Measurements from ENCODE around the gene TCF4.

TCF4 gene

DNA sequence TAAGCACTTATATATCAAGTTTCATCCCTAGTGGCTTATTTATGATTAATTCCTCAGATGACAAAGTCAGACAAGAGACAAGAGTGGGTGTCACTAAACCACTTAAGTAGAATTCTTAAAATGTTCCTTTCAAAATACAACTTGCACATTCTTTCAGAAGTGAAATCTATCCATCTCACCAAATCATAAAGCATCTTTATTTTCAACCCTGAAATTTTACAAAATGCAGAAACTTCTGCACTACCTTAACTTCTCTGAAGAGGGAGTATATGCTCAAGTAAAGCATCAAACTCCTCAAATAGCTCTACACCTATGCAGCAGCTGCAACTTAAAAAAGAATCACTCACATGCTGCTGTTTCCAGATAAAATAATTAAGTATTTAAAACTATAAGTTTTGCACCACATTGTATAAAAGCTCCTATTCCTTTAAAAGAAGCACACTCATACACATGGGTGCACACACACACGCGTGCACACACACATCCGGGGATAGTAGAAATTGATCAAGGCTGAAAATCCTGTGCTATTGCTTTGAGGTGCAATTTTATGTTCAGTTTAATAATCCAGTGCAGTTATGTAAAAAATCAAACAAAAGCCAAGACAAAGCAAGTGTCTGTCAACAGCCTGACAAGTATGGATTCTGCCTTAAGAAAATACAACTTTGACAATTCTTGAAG lies 244.5 kb downstream of the TCF4 start:
- no peak for DNase-seq

DNA sequence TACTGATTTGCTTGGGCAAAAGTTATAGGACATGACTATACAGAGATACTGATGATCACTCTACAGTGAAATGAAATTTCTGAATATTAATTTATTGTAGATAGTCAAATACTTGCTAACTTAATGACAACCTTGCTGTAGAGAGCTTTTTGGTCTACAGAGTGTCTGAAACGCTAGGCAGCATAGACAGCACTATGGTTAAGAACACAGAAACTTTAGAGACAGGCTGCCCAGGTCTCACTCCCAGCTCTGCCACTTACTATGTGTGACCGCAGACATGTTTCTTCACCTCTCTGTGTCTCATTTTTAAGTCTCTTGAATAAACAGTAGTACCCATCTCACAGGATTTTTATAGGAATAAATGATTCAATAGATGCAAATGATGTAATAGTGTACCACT lies 247.0 kb downstream of the TCF4 start:
- no peak for DNase-seq

DNA sequence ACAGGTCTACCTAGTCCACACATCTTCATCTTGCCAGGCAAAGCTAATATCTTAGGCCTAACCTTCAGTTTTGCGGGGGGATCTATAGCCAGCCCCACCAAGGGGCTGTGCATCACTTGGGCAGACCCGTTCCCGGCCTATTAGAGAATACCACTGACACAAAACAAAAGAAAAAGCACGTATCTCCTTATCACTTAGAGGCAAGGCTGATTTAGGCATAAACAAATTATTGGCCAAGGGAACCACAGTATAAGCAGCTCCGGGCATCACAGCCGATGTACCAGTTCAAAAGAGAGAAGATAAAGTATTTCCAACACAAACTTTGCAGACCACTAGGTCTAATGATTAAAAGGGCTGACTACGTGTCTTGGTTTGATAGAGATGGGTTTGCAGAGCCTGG lies 248.0 kb downstream of the TCF4 start:
- DNase-seq, result no peak

DNA sequence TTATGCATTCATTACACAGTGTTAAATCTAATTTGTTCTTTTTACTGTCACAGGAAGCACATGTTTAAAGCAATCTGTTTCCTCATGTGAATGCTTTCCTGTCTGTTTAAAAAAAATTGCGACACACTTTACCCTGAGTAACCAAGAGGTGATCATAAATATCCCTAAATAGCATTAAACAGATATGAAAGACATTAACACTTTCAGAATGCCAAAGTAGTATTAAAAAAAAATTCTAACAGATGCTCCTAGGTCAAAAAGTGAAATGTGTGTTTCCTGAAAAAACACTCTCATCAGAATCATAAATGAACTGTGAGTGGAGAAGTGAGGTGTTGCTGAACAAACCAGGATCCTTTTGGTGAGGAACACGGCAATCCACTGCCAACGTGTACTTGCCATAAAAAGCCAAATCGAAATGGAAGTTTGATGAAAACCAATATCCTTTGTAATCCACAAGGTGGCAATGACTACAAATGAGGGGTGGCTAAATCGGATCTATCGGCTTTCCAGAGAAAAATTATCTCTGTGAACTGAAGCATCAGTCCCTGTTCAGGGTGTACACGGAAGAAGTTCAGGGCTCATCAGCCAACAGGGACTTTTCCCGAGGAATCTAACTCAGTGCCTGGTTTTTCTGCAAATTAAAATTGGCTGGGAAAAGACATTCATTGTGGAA lies 248.9 kb downstream of the TCF4 start:
- no peak for DNase-seq

DNA sequence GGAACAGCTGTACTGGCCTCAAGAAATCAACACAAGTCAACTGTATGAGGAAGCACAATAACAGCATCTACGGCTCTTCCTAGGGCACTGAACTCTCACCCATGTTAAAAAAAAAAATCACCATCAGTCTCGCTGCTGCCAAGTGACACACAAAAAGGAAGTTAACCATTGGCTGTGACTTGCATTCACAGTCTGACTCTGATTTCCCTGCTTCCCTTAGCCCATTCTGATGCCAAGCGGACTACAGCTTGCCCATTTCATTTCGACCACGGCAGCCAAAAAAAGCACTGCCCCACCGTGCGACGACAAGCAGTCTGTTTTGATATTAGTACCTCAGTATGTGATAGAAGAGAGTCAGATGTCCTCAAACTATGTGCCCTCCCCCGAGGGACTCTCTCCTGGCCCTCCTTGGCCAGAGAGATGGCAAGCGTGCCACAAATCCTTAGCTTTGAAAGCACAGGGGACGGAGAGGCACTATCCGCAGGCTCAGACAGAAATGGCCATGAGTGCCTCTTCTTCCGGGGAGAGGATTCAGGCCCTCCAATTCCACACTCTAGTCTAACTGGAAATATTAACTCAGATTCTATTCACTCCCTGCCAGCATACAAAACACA lies 250.0 kb downstream of the TCF4 start:
- DNase-seq, result no peak

DNA sequence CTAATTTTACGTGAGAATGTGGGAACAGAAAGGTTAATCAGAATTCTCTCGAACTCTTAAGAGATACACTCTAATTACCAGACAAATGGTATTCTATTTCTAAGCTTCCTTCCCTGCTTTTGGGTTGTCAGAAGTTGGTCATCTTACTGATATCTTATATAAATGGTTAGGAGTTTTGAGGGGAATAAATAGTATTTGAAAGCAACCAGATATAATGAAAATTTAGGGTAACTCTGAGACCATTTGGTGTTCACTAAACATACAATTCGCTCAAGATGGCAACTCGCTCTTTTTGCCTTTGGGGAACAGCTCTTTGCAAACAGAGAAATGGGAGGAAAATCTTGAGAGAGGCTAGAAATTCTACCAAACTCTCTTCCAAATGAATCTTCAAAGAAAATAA lies 250.9 kb downstream of the TCF4 start:
- DNase-seq, result no peak

DNA sequence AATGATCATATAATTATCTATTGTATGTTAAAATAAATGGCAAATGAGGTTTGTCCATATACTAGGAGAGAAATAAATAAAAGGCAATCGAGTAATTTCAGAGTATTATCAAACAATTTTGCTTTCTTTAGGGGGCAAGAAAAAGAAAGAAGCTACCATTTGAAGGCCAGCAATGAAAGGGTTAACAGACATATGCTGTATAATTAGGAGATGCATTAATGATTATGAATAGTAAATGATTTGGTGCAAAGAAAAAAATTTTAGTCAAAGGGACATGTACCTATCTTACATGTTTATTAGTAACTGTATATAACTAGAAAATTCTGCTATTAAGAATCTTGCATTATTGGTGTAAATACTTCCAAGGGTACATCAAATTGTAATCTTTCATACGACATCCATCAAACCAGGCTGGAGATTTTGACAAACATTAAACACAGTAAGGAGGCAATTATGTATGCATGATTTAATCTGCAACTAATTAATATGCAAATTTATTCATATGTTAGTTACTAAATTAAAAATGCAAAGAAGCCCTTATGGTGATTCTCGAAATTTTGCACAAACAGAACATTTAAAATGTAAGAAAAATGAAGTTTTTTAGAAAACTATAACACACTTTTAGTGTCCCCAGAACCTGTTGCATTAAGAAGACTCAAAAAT lies 251.4 kb downstream of the TCF4 start:
- DNase-seq, result no peak

DNA sequence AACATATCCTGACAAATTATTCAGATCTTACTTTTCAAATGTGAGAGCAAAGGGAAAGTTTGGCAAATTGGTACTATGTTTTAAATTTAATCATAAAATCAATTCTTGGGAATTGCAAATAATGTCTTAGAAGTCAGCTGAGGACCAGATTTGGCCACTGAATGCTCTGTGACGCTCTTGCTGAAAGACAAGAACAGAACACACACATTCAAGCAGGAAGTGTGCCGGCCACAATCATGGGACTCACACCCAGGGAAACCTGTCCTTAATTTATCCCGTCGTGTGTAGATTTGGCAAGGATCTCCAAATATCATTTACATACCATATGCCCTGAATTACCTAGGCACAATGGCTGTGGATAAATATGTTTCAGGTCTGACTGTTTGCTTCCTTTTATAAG lies 253.1 kb downstream of the TCF4 start:
- DNase-seq, result no peak

DNA sequence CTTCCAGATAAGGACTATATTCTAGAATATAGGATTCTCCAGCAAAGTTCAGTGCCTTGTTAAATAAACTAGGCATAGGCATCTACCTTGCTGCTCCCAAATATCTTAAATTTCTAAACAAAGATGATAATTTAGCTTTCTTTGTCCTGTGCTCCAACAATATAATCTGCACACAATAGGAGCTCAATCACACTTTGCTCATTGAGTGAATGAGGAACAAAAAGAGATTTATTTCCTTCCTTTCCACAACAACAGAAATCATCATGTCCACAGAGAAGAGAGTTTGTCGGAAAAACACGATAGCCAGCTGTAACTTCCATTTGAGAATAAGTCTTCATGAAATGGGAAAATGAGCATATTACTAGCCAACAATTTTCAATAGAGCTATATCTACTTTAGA lies 256.7 kb downstream of the TCF4 start:
- DNase-seq, result no peak

DNA sequence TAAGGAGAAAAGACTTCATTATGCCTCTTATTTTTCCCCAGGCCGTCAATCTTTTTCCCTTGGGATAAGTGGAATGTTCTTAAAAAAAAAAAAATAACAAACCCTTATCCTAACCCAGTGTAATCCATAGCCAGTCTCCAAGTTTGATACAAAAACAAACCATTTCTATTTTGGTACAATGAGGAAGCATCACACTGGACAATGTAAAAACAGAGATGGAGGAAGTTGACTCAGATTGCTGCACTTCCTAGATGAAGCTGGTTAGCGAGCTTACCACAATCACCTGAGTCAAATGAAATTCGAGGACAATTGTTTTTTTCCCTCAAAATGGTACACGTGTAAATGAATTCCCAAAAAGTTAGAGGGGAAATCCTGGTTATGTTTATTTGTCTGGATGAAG lies 259.7 kb downstream of the TCF4 start:
- no peak for DNase-seq

DNA sequence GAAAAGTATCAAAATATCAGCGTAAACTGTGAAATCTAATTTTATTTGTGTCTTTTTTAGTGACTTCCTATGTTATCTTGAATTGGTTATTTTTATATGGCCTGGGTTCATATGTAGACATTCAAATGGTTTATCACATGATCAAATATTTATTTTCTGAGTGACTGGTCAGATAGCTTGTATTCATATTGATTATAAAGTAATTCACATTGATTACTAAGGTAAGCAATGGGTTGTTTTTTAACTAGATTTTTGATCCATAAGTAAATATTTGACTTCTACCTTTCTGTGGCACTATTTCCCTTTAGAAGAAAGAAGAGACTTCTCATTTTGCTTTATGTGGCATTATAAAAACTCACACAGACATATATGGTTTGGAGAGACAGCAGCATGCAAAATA lies 260.5 kb downstream of the TCF4 start:
- DNase-seq, result no peak

DNA sequence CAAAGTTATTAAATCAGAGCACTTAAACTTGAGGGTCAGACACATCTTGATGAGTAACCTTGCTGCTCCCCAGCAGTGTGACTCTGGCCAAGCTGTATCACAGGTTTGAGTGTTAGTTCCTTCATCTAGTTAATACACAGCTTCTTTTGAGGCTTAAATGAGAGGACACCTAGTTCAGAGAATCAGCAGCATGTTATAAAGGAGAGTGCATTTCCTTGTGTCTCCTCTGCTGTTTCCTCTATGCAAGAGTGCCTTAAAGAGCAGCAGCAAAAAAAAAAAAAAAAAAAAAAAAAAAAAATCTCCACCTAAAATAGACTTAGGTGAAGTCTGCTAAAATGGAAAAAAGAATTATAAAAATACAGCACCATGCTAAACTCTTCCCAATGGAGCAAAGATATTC lies 261.9 kb downstream of the TCF4 start:
- no peak for DNase-seq

DNA sequence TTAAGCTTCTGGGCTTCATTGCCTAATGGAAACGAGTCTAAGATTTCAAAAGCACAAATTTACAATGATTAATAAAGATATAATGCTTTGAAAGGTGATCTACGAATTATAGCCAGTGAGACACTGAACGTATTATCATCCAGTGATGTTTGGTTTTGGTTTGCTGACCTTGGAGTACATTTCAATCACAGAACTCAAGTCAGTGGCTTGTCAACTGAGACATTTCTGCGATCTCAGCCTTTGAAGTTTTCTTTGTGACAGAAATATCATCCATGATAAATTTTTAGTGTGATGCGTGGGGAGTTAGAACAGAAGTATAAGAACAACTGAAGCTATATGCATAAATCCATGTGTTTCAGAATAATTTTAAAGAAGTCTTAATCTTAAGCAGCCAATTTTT lies 263.8 kb downstream of the TCF4 start:
- DNase-seq, result no peak

DNA sequence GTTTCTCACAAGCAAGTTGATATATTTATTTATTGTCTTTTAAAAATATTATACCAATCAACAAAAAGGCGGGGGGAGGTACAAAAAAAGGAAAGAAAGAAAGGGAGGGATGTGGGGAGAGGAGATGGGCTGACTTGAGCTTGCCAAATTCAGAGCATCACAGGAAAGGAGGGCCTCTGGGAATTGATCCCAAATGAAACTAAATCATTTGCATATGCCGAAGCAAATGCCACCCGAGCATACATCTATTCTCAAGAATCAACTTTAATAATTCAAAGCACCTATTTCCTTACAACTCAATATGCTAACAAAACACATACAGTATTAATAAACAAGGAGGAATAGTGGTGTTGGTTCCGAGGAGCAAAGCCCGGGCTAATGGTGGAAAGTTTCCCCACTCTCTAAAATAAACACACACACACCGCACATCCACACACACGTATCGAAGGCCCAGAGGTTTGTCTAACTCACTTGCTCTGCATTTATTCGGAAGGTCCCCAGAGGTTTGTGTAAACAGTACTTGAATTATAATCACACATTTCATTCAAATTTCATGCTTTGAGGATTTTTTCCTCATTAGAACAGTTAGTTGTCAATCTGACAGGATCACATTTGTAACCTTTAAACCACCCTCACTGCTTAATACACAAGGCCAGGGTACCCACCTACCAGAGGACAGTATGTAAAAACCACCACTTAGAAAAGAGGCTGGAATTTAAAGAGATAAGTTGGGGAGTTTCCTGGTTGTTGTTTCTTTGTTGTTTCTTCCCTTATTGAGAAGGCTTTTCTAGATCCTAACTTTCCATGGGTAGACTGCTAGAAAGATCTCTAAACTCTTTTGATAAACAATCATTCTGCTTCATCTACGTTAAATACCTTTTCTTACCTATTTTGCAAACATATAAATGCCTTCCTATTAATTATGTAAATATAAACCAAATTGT lies 264.7 kb downstream of the TCF4 start:
- no peak for DNase-seq

DNA sequence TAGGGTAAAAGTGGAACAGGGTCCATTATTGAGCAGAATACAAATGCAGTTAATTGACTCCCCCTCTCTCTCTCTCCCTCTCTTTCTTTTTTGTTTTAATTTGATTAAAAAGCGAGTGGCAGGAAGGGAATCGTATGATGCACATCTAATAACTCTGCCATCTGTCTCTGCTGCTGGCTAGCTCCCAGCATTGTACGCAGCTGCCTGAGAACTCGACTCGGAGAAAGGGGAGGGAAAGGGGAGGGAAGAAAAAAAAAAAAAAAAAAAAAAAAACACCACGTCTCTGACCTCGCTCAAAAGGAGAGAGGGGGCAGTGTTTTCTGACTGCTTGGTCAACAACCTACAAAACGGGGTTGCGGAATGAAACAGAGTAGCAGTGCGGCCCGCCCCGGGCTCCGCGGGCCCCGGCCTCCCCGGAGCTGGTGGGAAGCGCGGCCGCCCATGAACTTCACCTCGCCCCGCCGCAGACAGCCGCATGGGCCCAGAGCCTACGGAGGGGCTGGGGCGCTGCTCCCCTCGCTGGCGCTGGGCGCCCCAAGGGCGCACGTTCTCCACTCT lies 265.7 kb downstream of the TCF4 start:
- DNase-seq, result no peak

DNA sequence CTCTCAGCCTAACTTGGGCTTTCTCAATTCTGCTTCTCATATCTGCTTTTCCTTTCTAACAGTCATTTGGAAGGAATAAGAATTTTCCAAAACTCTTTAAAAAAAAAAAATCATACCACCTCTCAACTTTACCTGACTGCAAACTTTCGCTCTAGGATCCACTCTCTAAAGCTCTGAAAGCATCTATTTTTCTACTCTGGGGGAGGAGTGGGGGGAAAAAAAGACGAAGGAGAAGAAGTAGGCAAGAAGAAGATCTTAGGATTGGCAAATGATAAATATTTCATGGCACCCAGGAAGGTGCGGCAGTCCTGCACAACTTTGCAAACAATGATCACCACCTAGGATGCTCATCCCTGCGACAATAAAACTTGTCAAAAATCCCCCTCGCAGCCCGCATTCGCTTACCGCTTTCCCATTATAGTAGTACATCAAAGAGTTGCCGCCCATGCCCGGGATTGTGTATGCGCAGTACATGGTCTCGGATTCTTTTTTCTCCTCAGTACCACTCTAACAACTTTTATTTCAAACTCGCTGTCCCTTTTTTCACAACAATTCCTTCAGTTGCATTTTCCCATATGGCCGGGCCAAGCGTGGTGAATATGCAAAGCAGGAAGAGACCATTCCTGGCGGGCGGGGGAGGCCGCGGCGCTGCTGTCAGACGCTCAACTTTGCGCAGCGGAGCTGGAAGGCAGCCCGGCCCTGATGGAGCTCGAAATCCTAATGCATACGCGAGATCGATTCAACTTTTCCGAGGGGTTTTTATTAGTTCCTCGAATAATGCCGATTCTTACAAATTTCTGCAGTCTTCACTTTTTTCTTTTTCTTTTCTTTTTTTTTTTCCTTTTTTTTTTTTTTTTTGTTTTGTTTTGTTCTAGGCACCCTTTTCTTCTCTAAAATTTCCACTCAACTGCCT lies 266.5 kb downstream of the TCF4 start:
- peak in 1 of 4 experiments; percentile 1 for DNase-seq

DNA sequence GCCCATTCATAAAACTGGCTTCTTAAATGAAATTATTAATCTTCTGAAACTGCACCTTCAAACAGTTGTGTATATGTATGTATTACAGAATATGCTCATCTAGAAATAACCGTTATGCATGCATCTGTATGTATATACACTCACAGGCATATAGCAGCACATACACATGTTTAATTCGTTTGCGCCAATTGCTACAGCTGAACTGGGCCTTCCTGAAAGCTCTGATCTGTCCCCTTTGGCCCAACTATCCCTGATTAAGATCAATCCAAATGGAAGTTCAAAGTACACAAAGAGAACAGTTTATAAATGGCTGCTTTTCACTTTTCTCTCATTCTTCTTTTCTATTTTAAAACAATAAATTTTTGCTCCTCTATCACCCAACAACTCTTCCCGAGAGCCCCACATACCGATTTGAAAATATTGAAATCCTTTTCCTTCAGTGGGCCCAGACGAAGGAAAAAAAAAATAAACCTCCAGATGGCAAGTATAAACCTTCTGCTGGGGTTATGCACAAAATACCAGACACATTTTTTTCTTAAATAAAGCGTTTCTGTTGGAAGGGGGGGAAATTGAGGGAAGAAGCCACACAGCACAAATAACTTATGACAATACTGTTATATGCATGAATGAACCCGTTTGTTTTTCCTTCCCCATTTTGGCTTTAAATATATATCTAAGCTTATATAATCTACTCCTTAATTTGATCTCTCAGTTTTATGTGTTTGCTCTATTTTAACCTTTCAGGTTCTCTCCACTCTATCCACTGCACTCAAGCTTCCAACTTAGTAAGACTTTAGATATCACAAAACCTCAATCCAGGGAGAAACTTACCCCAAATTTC lies 267.3 kb downstream of the TCF4 start:
- no peak for DNase-seq

DNA sequence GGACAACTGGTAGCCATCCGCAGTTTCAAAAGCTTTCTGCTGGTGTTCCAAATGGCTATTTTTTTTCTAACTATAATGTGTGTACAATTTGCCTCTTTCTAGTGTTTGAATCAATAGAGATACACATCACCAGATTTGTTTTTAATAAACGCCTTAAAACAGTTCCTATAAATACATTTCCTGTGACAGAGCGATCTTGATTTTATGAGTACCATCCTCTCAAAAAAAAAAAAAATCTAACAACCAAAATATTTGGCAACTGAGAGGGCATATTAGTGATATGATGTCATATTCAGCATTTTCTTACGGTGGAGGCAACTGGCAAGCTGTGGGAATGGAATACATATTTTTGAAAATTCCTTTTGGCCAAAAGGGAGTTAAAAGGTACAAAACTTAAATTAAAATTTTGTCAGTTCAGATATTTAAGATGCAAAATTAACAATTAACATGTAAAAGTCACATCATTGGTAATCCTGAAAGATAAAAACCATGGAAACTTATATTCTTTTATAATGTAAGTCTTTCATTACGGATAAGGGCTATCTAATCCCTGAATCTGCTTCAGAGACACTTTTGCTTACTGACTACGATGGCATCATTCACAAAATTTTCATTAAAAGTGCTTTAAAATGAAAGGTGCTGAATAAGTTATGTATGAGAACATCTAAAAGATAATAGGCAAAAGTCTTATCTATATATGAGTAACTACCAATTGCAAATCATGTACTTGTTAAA lies 268.4 kb downstream of the TCF4 start:
- DNase-seq, result no peak

DNA sequence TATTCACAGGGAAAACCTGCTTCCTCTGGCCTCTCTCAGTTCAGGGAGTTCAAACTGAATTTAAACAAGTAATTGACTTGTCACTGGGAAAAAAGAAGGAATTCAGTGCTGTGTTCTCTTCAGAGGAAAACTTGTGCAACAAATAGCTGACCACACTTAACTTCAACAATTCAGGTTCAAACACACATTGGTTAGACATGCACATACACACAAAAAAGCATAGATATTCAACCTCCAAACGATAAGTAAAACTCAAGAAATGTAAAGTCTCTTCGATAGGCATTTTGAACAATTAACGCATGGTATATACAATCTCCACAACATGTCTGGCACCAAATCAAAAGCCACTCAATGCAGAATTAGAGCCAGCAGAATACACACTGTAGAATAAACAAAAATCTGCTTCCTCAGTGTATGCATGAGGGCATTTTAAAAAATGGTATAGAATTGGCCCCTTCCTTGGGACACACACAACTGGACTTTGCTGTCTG lies 269.0 kb downstream of the TCF4 start:
- DNase-seq, result no peak

DNA sequence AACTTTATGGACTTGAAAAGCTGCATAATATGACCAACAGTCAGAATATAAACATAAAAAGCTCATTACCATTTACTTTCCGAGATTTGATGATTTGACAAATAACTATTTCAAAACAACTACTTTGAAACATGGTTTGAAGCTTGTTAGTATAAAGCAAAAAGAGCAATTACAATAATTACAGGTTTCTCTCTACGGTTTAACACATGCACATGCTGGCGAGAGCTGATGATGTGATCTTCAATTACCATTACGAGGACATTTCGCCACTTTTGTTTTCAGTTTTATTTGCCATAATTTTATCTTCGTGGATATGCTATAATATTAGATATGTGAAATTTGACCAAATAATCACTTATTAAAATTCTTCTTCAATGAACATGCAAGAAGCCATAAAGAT lies 270.1 kb downstream of the TCF4 start:
- DNase-seq, result no peak
